ENCODE data around the gene CREBL2. TPM values are rescaled to one million over a fixed set of nuclear protein-coding genes. Genes with fewer than 3 reads are reported as not detected.

Gene CREBL2
- total RNA-seq, 1 experiment from 2014 or later: 20.4 TPM

DNA sequence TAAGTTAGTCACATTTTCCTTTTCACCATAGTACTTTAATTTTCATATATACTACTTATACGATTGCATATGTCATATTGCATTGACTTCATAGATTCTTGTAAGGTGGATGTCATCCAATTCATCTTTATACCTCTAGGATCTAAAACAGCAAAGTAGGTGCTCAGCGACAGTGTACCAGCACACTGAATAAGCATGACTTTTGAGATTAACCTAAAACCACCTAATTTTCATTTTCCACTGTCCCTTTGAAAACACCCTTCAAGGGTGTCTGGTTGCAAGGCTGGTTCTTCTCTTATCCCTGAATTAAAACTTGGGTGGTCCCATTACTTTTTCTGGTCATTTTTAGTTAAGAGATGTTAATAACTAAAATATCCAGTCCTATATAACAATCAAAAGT, 79.9 kb downstream of the CREBL2 start:
- intact Hi-C loops (cut with micrococcal nuclease; ENCODE audit: unreplicated experiment): no loop called here
- no TSS peak for BruUV-seq (replicated peaks)
- TF ChIP-seq, protein P1, sequence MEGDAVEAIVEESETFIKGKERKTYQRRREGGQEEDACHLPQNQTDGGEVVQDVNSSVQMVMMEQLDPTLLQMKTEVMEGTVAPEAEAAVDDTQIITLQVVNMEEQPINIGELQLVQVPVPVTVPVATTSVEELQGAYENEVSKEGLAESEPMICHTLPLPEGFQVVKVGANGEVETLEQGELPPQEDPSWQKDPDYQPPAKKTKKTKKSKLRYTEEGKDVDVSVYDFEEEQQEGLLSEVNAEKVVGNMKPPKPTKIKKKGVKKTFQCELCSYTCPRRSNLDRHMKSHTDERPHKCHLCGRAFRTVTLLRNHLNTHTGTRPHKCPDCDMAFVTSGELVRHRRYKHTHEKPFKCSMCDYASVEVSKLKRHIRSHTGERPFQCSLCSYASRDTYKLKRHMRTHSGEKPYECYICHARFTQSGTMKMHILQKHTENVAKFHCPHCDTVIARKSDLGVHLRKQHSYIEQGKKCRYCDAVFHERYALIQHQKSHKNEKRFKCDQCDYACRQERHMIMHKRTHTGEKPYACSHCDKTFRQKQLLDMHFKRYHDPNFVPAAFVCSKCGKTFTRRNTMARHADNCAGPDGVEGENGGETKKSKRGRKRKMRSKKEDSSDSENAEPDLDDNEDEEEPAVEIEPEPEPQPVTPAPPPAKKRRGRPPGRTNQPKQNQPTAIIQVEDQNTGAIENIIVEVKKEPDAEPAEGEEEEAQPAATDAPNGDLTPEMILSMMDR (IDR thresholded peaks at IDR 0.05; ENCODE audit: unreplicated experiment): no peak
- no peak for DNase-seq
- CTCF ChIA-PET: no interaction called here
- H3K4me3 Mint-ChIP-seq (ENCODE audit: low read depth, unreplicated experiment): no peak overlapping the region
- no peaks in the 10 kb centered on the region for H3K27me3 Mint-ChIP-seq (ENCODE audit: unreplicated experiment)
- H3K9me3 Mint-ChIP-seq (ENCODE audit: low read depth, unreplicated experiment): no peaks in the 10 kb centered on the region
- peaks cover 68% of the 10 kb centered on the region for H3K4me1 Mint-ChIP-seq (ENCODE audit: low read depth, unreplicated experiment)
- H3K27ac Mint-ChIP-seq (ENCODE audit: unreplicated experiment): no peak overlapping the region
- H3K36me3 Mint-ChIP-seq (ENCODE audit: insufficient read depth, unreplicated experiment): peaks cover 16% of the 10 kb centered on the region

DNA sequence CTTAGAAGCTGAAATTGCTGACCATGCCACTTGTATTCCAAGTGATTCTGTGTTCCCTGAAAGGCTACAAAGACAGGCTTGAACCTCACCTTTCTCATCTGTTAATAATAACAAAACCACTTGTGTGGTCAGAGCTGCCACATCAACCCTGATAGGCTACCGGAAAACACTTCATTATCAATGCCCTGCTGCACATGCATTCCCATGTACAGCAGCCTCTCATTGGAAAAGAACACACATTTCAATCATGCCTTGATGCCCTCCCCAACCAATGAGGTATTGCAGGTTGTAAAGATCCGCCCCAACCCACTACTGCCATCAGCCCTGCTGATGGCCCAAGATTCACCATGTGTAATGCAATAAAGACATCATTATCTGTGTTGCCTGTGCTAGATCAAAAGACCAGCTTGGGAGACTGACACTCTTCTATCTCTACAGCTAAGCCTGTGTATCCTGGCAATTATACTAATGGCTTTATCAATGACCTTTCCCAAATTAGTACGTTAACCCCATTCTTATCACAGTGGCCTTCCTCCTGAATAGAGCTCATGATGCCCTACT, 81.5 kb downstream of the CREBL2 start:
- no peaks in the 10 kb centered on the region for H3K9me3 Mint-ChIP-seq (ENCODE audit: low read depth, unreplicated experiment)
- DNase-seq: no peak
- intact Hi-C loops (cut with micrococcal nuclease; ENCODE audit: unreplicated experiment): no loop called here
- TF ChIP-seq, protein P1 (IDR thresholded peaks at IDR 0.05; ENCODE audit: unreplicated experiment): no peak
- H3K36me3 Mint-ChIP-seq (ENCODE audit: insufficient read depth, unreplicated experiment): peaks cover 19% of the 10 kb centered on the region
- no peak overlapping the region for H3K27ac Mint-ChIP-seq (ENCODE audit: unreplicated experiment)
- CTCF ChIA-PET: no interaction called here
- H3K4me3 Mint-ChIP-seq (ENCODE audit: low read depth, unreplicated experiment): no peak overlapping the region
- H3K27me3 Mint-ChIP-seq (ENCODE audit: unreplicated experiment): no peaks in the 10 kb centered on the region
- H3K4me1 Mint-ChIP-seq (ENCODE audit: low read depth, unreplicated experiment): peaks cover 63% of the 10 kb centered on the region
- BruUV-seq (replicated peaks): no TSS peak

Other genes with a start within 250 kb of the CREBL2 start
- gene DUSP16, start 49.0 kb upstream of the CREBL2 start, total RNA-seq (2022): 23.4 and 25.8 TPM in 2 replicates
- gene GPR19, start 84.3 kb downstream of the CREBL2 start, total RNA-seq (2022): 5.4 and 6.0 TPM in 2 replicates
- gene CDKN1B, start 105.5 kb downstream of the CREBL2 start, total RNA-seq (2022): 37.7 and 41.0 TPM in 2 replicates
- gene APOLD1, start 173.8 kb downstream of the CREBL2 start, total RNA-seq (2022): 5.2 and 5.3 TPM in 2 replicates
- 60.2 and 60.5 TPM in 2 replicates for gene DDX47, start 201.5 kb downstream of the CREBL2 start, total RNA-seq (2022)